GM23248 (cell line): ENCODE results near the gene PPP4R3C. TPM values are rescaled to one million over a fixed set of nuclear protein-coding genes. Genes with fewer than 3 reads are reported as not detected.
A peak's percentile ranks its signal among the peaks of the same experiment; 100 is the strongest.
"Not testable (repeated sequence)": the region's sequence is repeated elsewhere in the genome, so short reads cannot be mapped to it uniquely, and the experiment has no call there.

Source experiments
- DNase-seq: peaks from one replicate; pipeline ENCODE4 v3.0.0-alpha.2; 2015
- H2AFZ ChIP-seq: fragments of 200-600 bp; sonication (generic); 2 replicates; pipeline ENCODE4 v1.6.1; 2016; ENCODE audit warnings: antibody characterized with exemption
- H3F3A ChIP-seq: fragments of 200-600 bp; sonication (generic); 2 replicates; pipeline ENCODE4 v1.6.1; 2016; ENCODE audit warnings: mild to moderate bottlenecking, antibody characterized with exemption, mixed run types; ENCODE audit not compliant: insufficient read depth
- H3K27ac ChIP-seq: fragments of 200-600 bp; sonication (generic); 2 replicates; pipeline ENCODE4 v1.5.1; 2016; ENCODE audit warnings: mild to moderate bottlenecking
- H3K27me3 ChIP-seq: fragments of 200-600 bp; sonication (generic); replicated peaks from 2 replicates; pipeline ENCODE4 v1.6.1; 2016; ENCODE audit warnings: mild to moderate bottlenecking; ENCODE audit not compliant: insufficient read depth
- H3K36me3 ChIP-seq: fragments of 200-600 bp; sonication (generic); 2 replicates; pipeline ENCODE4 v1.6.1; 2016; ENCODE audit warnings: low read depth, mild to moderate bottlenecking
- H3K4me1 ChIP-seq: fragments of 200-600 bp; sonication (generic); 2 replicates; pipeline ENCODE4 v1.6.1; 2016; ENCODE audit warnings: mild to moderate bottlenecking; ENCODE audit not compliant: insufficient read depth
- H3K4me2 ChIP-seq: fragments of 200-600 bp; sonication (generic); one replicate; pipeline ENCODE4 v1.6.1; 2016; ENCODE audit warnings: mild to moderate bottlenecking; ENCODE audit not compliant: unreplicated experiment
- H3K4me3 ChIP-seq: fragments of 200-600 bp; sonication (generic); 2 replicates; pipeline ENCODE4 v1.5.1; 2016; ENCODE audit warnings: mild to moderate bottlenecking
- H3K79me2 ChIP-seq: fragments of 200-600 bp; sonication (generic); 2 replicates; pipeline ENCODE4 v1.6.1; 2016; ENCODE audit warnings: mild to moderate bottlenecking; ENCODE audit not compliant: insufficient read depth
- H3K9ac ChIP-seq: fragments of 200-600 bp; sonication (generic); 2 replicates; pipeline ENCODE4 v1.6.1; 2016; ENCODE audit warnings: mild to moderate bottlenecking
- H3K9me2 ChIP-seq: fragments of 200-600 bp; sonication (generic); 2 replicates; pipeline ENCODE4 v1.6.1; 2016; ENCODE audit warnings: mixed run types, mild to moderate bottlenecking, moderate library complexity; ENCODE audit not compliant: insufficient read depth
- H3K9me3 ChIP-seq: fragments of 200-600 bp; sonication (generic); one replicate; pipeline ENCODE4 v1.6.1; 2017; ENCODE audit warnings: low read depth
- H4K20me1 ChIP-seq: fragments of 200-600 bp; sonication (generic); 2 replicates; pipeline ENCODE4 v1.6.0; 2016; ENCODE audit not compliant: insufficient read depth
- EZH2 ChIP-seq: fragments of 200-600 bp; sonication (generic); IDR thresholded peaks from 2 replicates; pipeline ENCODE4 v1.6.1; 2018; ENCODE audit warnings: antibody characterized with exemption, mild to moderate bottlenecking; ENCODE audit not compliant: insufficient read depth, poor library complexity, severe bottlenecking
- EZH2phosphoT487 ChIP-seq: fragments of 200-600 bp; sonication (generic); IDR thresholded peaks from 2 replicates; pipeline ENCODE4 v1.6.1; 2018; ENCODE audit warnings: antibody characterized with exemption, moderate library complexity, mild to moderate bottlenecking, low read depth; ENCODE audit not compliant: insufficient read depth
- WGBS, 2 experiments: methylation state at CpG; one replicate each; pipeline ENCODE4 v1.1.6; 2015 to 2017; ENCODE audit warnings: low lambda C conversion rate in 2 of 2, low coverage in 1 of 2; ENCODE audit errors: missing lambda C conversion rate in 2 of 2; 5-methylcytosine and 5-hydroxymethylcytosine counted together
- in situ Hi-C: fragments of 300-500 bp; cut with MboI; formaldehyde crosslinking; loops from 2 replicates; pipeline ENCODE4 v1.15.0; 2020
- polyA plus RNA-seq: library from polyadenylated mRNA; unstranded; fragments of >200 nt; fragmentation: Nextera tagmentation; extraction: Ambion mirVana; gene quantifications from 2 replicates; pipeline ENCODE4 v1.2.1, GENCODE V29; 2016
- total RNA-seq: library from RNA; depleted of rRNA; stranded (reverse); fragments of >200 nt; shearing (Covaris generic); gene quantifications from 2 replicates; pipeline ENCODE4 v1.2.3, GENCODE V29; 2014

The PPP4R3C gene
- total and polyA plus RNA-seq, 2 experiments from 2014 or later = not detected

DNA sequence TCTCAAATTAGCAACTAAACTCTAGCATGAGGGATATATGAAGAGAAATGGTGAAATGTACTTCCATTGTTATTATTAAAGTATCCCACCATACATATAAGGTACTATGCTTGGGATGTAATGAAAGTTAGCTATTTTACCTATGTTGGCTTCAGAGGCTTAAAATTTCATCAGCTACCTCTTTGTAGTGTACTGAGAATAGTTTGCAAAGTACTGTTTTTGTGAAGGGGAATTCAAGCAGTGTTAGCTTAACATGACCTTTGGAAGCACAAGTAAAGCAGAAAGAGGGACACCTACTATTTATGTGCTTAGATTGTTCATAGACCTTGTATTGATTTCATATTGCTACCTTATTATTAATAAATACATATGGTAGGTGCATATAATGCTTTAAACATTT is 11.8 kb downstream of the PPP4R3C start:
- Histone ChIP-seq H3K27ac (no peak overlapping the region), H3K4me3 (no peak overlapping the region), H3F3A (no peaks in the 10 kb centered on the region), H3K9me2 (no peaks in the 10 kb centered on the region), H3K9ac (no peak overlapping the region), H3K4me1 (no peaks in the 10 kb centered on the region), H3K36me3 (no peaks in the 10 kb centered on the region), H3K4me2 (no peak overlapping the region), H2AFZ (no peak overlapping the region), H3K9me3 (no peaks in the 10 kb centered on the region), H3K27me3 (no peaks in the 10 kb centered on the region), H4K20me1 (no peaks in the 10 kb centered on the region), H3K79me2 (no peaks in the 10 kb centered on the region)
- in situ Hi-C loops = no loop called here
- no peak for DNase-seq
- TF ChIP-seq EZH2phosphoT487 (no peak), EZH2 (no peak)

DNA sequence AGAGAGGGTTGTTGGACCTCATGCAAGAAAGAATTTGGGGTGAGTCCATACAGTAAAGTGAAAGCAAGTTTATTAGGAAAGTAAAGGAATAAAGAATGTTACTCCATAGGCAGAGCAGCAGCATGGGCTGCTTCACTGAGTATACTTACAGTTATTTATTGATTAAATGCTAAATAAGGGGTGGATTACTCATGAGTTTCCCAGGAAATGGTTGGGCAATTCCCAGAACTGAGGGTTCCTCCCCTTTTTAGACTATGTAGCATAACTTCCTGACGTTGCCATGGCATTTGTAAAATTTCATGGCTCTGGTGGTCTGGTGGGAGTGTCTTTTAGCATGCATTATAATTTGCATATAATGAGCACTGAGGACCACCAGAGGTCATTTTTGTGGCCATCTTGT is 16.7 kb downstream of the PPP4R3C start:
- TF ChIP-seq EZH2phosphoT487 (no peak), EZH2 (no peak)
- Histone ChIP-seq H3K4me1 (no peaks in the 10 kb centered on the region), H3K4me2 (no peak overlapping the region), H3K79me2 (no peaks in the 10 kb centered on the region), H3K9me2 (no peaks in the 10 kb centered on the region), H3K36me3 (no peaks in the 10 kb centered on the region), H3K4me3 (no peak overlapping the region), H3K9ac (no peak overlapping the region), H3K27ac (no peak overlapping the region), H4K20me1 (no peaks in the 10 kb centered on the region), H2AFZ (no peak overlapping the region), H3K27me3 (no peaks in the 10 kb centered on the region), H3F3A (no peaks in the 10 kb centered on the region), H3K9me3 (no peaks in the 10 kb centered on the region)
- in situ Hi-C loops = no loop called here
- WGBS, 2 experiments = 0 to 31% methylated on average over 1 of the region's 1 CpG
- no peak for DNase-seq

- Histone ChIP-seq H3K9ac (no peak overlapping the region), H3F3A (no peaks in the 10 kb centered on the region), H4K20me1 (no peaks in the 10 kb centered on the region), H3K36me3 (no peaks in the 10 kb centered on the region), H3K27ac (no peak overlapping the region), H3K9me2 (no peaks in the 10 kb centered on the region), H3K79me2 (no peaks in the 10 kb centered on the region), H3K9me3 (no peaks in the 10 kb centered on the region), H2AFZ (no peak overlapping the region), H3K27me3 (no peaks in the 10 kb centered on the region), H3K4me3 (no peak overlapping the region), H3K4me1 (no peaks in the 10 kb centered on the region), H3K4me2 (no peak overlapping the region)
- DNase-seq = no peak
- no peak for TF ChIP-seq EZH2
- TF ChIP-seq EZH2phosphoT487 = no peak
- in situ Hi-C loops = no loop called here
- WGBS, 2 experiments = 25 to 34% methylated on average over 2 of the region's 2 CpGs
Observed at GRCh38 chrX:27445438-27445837, 17.7 kb downstream of the PPP4R3C start.

DNA sequence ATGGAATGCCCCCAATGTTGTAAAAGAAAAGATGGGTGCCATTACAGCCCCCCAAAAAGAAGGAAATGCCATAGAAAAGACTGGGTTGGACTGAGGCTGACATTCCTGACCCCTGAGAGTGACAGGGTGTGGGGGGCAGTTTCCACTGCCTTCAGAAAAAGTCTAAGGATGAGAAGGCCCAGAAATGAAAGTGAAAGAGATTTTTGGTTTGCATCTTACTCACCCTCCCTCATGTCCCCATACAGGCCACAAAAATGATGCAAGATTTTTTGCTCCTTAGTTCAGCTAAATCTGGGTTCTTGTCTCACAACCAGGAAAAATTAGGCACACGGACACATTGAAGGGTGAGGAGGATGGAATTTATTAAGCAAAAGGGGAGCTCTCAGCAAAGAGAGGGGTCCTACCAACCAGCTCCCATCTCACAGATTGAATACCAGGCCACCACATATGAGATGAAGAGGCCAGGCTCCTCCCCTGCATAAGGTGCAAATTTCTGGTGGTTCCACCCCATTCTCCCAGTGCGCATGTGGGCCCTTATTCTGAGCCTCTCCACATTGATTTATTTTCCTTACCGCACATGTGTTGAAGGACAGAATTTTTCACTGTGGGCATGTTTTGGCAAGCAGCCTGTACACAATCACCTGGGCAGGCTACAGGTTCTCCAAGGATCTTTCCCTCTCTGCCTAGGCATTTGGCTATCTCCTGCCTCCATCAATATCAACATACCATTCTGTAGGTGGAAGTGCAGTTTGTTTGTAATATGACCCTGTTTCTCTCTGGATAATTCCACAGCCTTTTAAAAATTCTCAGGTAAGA is 18.8 kb downstream of the PPP4R3C start:
- WGBS, 2 experiments = 50% methylated on average over 3 of the region's 3 CpGs
- DNase-seq = no peak
- no peak for TF ChIP-seq EZH2
- TF ChIP-seq EZH2phosphoT487 = no peak
- H3K9me3 ChIP-seq = no peaks in the 10 kb centered on the region
- H3F3A ChIP-seq = no peaks in the 10 kb centered on the region
- no peaks in the 10 kb centered on the region for H3K9me2 ChIP-seq
- H3K9ac ChIP-seq = no peak overlapping the region
- no peaks in the 10 kb centered on the region for H3K36me3 ChIP-seq
- in situ Hi-C loops = no loop called here
- H4K20me1 ChIP-seq = no peaks in the 10 kb centered on the region
- no peaks in the 10 kb centered on the region for H3K79me2 ChIP-seq
- no peak overlapping the region for H2AFZ ChIP-seq
- no peak overlapping the region for H3K27ac ChIP-seq
- no peak overlapping the region for H3K4me2 ChIP-seq
- H3K27me3 ChIP-seq = no peaks in the 10 kb centered on the region
- no peaks in the 10 kb centered on the region for H3K4me1 ChIP-seq
- no peak overlapping the region for H3K4me3 ChIP-seq

- H3K79me2 ChIP-seq, H2AFZ ChIP-seq, H3K27ac ChIP-seq, H3K4me1 ChIP-seq, H3F3A ChIP-seq, in situ Hi-C loops, H3K9me2 ChIP-seq, H3K9me3 ChIP-seq, H3K27me3 ChIP-seq, H3K4me3 ChIP-seq, H4K20me1 ChIP-seq, H3K4me2 ChIP-seq, H3K36me3 ChIP-seq, H3K9ac ChIP-seq: not testable (repeated sequence)
- DNase-seq = peak; percentile 20
- 53 to 54% methylated on average over 2 to 4 of the region's 7 CpGs for WGBS, 2 experiments
Observed at GRCh38 chrX:27442392-27442791, 20.7 kb downstream of the PPP4R3C start.
